NK-92 (cell line): ENCODE data around the gene NET1.

ENCODE experiments used
- DNase-seq: peaks from one replicate; lab custom pipeline; 2025; ENCODE audit not compliant: unreplicated experiment; lab: John Stamatoyannopoulos, UW

Gene NET1

GRCh38 chr10:5497948-5498730, 85.8 kb downstream of the NET1 start:
- no peak for DNase-seq

- no peak for DNase-seq
Measured at GRCh38 chr10:5498791-5499492, 86.6 kb downstream of the NET1 start.

GRCh38 chr10:5499493-5500140, 87.3 kb downstream of the NET1 start, which contains the start of gene CALML5:
Gene CALML5, minus strand, starts transcription at chr10:5499570. Its CDS starts 132 bp downstream, at chr10:5499438.
- DNase-seq = no peak

GRCh38 chr10:5500162-5500670, 87.9 kb downstream of the NET1 start:
- DNase-seq = no peak

GRCh38 chr10:5500910-5501309, 88.6 kb downstream of the NET1 start:
- no peak for DNase-seq

- DNase-seq = no peak
Measured at GRCh38 chr10:5502061-5502521, 89.7 kb downstream of the NET1 start.

- DNase-seq = no peak
Measured at GRCh38 chr10:5502571-5503476, 90.5 kb downstream of the NET1 start.

- DNase-seq = no peak
Measured at GRCh38 chr10:5503477-5503835, 91.1 kb downstream of the NET1 start.

GRCh38 chr10:5504146-5505072, 92.1 kb downstream of the NET1 start:
- no peak for DNase-seq

DNA sequence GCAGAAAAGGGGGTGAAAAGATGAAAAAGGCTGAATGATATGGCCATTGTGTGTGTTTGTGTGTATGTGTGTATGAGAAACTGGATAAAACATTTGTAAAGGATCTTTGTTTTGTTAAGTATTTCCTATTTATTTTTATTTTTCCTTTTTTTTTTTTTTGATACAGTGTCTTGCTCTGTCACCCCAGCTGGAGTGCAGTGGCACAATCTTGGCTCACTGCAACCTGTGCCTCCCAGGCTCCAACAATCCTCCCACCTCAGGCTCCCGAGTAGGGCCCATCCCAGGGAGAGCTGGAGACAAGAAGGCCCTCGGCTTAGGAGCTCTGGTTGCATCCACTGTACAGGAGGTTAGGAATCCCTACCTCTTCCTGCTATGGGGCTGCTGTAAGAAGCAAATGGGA, 93.9 kb downstream of the NET1 start:
- DNase-seq = no peak

DNA sequence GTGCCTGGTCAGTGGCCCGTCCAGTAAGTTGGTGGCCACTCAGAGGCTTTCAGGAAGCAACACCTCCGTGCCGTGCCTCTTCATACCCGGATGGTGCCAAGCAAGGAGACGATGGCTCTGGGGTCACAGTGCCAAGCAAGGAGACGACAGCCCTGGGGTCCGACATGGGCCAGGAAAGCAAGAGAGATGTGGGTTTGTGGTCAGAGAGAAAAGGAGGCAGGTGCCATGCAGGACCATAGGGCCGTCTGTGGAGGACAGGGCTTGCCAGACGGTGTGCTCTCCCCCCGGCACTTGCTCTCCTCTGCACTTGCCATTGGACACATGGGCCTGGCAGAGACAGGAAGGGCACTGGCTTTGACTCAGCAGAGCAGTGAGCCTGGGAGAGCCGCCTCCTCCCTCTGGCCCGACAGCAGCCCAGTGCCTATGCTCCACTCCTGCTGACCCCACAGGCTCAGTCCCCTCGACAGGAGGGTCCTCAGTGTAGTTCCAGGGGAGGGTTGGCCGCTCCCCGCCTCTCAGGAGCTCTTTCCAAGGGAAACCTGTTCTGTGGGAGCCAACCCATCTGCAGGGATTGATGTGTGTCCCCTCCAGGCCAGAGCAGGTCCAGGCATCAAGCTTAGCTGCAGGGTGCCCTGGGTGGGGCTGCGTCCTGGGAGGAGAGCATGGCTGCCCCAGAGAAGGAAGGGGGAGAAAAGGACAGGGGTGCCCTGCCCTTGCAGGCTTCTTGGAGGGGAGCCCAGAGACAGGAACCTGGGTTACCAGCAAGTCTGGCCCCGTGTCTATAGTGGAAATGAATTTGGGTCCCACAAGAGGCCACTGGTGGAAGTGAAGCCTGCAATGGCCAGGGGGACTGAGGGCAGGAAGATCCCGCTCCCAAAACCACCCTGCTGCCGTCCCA, 94.6 kb downstream of the NET1 start:
- no peak for DNase-seq

GRCh38 chr10:5507649-5508131, 95.3 kb downstream of the NET1 start:
- no peak for DNase-seq

DNA sequence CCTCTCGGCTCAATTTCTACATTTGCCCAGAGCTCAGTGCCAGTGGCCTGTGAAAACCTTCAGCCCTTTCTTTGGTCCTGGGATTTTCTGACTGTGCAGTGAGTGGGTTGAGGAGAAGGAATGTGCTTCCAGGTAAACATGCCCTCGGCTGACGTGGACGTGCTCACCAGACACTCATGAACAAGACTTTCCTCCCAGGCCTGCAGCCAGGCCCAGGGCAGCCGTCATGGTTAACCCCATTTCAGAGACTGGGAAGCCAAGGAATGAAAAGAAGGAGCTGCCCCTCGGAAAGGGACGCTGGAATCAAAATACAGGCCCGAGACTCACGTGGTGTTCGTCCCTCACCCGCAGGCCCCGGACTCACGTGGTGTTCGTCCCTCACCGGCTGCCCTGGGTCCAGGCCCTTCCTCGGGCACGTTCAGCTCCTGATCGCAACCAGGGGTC, 95.8 kb downstream of the NET1 start:
- DNase-seq = no peak
